Epithelial cell of proximal tubule (primary cell): Measurements from ENCODE around the gene CNOT1. TPM values are rescaled to one million over a fixed set of nuclear protein-coding genes. Genes with fewer than 3 reads are reported as not detected.

ENCODE experiments used
- DNase-seq: peaks from one replicate; pipeline ENCODE4 v3.0.0-alpha.2; 2011; ENCODE audit warnings: low read depth
- H3K4me3 ChIP-seq: 2 replicates; pipeline ENCODE4 v1.5.1; 2011; ENCODE audit warnings: low read depth, mild to moderate bottlenecking, low read length
- CTCF ChIP-seq: conservative IDR thresholded peaks from 2 replicates; pipeline ENCODE4 v1.5.1; 2012; ENCODE audit warnings: low read depth, mild to moderate bottlenecking, low read length
- total RNA-seq: library from RNA; depleted of rRNA; stranded (reverse); fragments of >200 nt; gene quantifications from 2 replicates; pipeline ENCODE4 v1.2.3, GENCODE V29; 2015

Gene CNOT1
- total RNA-seq, 1 donor from 2014 or later, result 70.6 TPM

GRCh38 chr16:58515125-58515870, 114.3 kb downstream of the CNOT1 start, which contains the start of gene SETD6:
TSS of gene SETD6 (plus strand) at chr16:58515517. CDS start at chr16:58515538, 21 bp downstream.
- TF ChIP-seq CTCF, result peak; percentile 6
- peak within 1 kb of the TSS; percentile 93 for H3K4me3 ChIP-seq
- peak; percentile 42 for DNase-seq

GRCh38 chr16:58513874-58514273, 115.8 kb downstream of the CNOT1 start:
- DNase-seq, result no peak
- no peak for TF ChIP-seq CTCF
- H3K4me3 ChIP-seq, result no peak overlapping the region

- H3K4me3 ChIP-seq, result no peak overlapping the region
- TF ChIP-seq CTCF, result peak; percentile 83
- DNase-seq, result no peak
These were observed 117.5 kb downstream of the CNOT1 start for GRCh38 chr16:58511933-58512815.

- H3K4me3 ChIP-seq, result no peak overlapping the region
- no peak for DNase-seq
- TF ChIP-seq CTCF, result no peak
These were observed 118.6 kb downstream of the CNOT1 start for GRCh38 chr16:58510776-58511628.

GRCh38 chr16:58510097-58510775, 119.4 kb downstream of the CNOT1 start:
- H3K4me3 ChIP-seq, result no peak overlapping the region
- DNase-seq, result no peak
- TF ChIP-seq CTCF, result no peak
